ENCODE data around the gene OR10A4.

The OR10A4 gene

DNA sequence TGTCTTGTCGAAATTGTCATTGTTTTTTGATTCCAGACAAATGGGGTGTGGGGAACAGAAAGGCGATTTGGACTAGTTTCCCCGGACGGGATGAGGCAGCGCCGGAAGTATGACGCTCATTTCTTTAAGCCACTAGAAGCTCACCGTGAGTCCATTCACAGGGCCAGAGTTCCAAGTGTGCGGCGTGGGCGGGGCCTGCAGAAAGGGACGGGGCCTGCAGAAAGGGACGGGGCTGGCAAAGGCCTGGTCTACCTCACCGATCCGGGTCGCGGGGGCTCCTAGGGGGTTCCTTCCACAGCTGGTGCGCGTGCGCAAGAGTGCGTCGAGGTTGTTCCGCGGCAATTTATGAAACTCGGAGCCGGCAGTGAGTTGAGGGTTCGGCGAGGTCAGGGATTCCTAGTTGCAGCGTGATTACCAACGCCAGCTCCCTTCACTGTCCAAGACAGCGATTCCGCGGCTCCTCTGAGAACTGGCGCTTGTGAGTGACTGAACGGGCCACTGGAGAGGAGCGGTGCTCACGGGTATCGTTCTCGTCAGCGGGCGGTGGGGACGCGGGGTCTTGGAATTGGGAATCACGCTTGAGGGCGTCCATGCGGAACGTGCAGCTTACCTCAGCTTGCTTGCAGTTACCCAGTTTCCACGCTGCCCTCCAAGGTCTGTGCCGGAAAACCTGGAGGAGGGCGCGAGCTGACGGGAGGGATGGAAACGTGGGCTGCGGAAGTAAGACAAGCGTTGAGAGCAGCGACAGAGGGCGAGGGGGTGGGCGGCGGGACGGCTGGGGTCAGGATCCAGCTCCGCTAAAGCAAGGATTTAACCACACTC lies 50.0 kb downstream of the OR10A4 start, which contains the start of gene ZNF215 (continued):
- TF ChIP-seq ZBTB44 (tag by site-specific recombination; IDR thresholded peaks at IDR 0.05) (0 out of 2 replicates have a peak, but pooled peaks have one; percentile 21), ZNF341 (tag by site-specific recombination; IDR thresholded peaks at IDR 0.05; ENCODE audit: low read depth) (peak; percentile 40; the same call in 1 of the 2 replicates), ZNF521 (tag by site-specific recombination; IDR thresholded peaks at IDR 0.05) (no peak), ZNF660 (tag by site-specific recombination; IDR thresholded peaks at IDR 0.05) (peak; percentile 14; the same call in 1 of the 2 replicates), ZEB2 (tag by site-specific recombination; IDR thresholded peaks at IDR 0.05) (peak; percentile 51), SP2 (tag by site-specific recombination; IDR thresholded peaks at IDR 0.05) (peak; percentile 35), SP7 (tag by site-specific recombination; IDR thresholded peaks at IDR 0.05) (no peak; the same call in 1 of the 2 replicates), ELK4 (IDR thresholded peaks at IDR 0.05; ENCODE audit: borderline replicate concordance, low read depth, low read length) (peak; percentile 76; the same call in 1 of the 2 replicates), ZNF16 (tag by site-specific recombination; IDR thresholded peaks at IDR 0.05; ENCODE audit: low read depth) (no peak), ZXDB (tag by site-specific recombination; IDR thresholded peaks at IDR 0.05) (peak; percentile 30; the same call in 1 of the 2 replicates), ZFP69B (tag by site-specific recombination; IDR thresholded peaks at IDR 0.05) (0 out of 2 replicates have a peak, but pooled peaks have one; percentile 36), ZNF692 (tag by site-specific recombination; IDR thresholded peaks at IDR 0.05) (0 out of 2 replicates have a peak, but pooled peaks have one; percentile 32), ZBTB20 (tag by site-specific recombination; IDR thresholded peaks at IDR 0.05) (peak; percentile 65), GLIS2 (tag by site-specific recombination; IDR thresholded peaks at IDR 0.05) (peak; percentile 58; the same call in 1 of the 2 replicates), ZNF600 (tag by site-specific recombination; IDR thresholded peaks at IDR 0.05) (peak; percentile 90), ZNF394 (tag by site-specific recombination; IDR thresholded peaks at IDR 0.05; ENCODE audit: borderline replicate concordance) (peak; percentile 28; the same call in 1 of the 2 replicates), MZF1 (tag by site-specific recombination; IDR thresholded peaks at IDR 0.05; ENCODE audit: borderline replicate concordance) (no peak), ZBTB17 (tag by site-specific recombination; IDR thresholded peaks at IDR 0.05) (peak; percentile 76), KLF17 (tag by site-specific recombination; IDR thresholded peaks at IDR 0.05) (no peak), ZNF785 (tag by site-specific recombination; IDR thresholded peaks at IDR 0.05) (no peak), ZBTB48 (tag by site-specific recombination; IDR thresholded peaks at IDR 0.05) (peak; percentile 85), ZNF335 (tag by site-specific recombination; conservative IDR thresholded peaks at IDR 0.05) (peak; percentile 57)
- TF ChIP-seq, protein P1, sequence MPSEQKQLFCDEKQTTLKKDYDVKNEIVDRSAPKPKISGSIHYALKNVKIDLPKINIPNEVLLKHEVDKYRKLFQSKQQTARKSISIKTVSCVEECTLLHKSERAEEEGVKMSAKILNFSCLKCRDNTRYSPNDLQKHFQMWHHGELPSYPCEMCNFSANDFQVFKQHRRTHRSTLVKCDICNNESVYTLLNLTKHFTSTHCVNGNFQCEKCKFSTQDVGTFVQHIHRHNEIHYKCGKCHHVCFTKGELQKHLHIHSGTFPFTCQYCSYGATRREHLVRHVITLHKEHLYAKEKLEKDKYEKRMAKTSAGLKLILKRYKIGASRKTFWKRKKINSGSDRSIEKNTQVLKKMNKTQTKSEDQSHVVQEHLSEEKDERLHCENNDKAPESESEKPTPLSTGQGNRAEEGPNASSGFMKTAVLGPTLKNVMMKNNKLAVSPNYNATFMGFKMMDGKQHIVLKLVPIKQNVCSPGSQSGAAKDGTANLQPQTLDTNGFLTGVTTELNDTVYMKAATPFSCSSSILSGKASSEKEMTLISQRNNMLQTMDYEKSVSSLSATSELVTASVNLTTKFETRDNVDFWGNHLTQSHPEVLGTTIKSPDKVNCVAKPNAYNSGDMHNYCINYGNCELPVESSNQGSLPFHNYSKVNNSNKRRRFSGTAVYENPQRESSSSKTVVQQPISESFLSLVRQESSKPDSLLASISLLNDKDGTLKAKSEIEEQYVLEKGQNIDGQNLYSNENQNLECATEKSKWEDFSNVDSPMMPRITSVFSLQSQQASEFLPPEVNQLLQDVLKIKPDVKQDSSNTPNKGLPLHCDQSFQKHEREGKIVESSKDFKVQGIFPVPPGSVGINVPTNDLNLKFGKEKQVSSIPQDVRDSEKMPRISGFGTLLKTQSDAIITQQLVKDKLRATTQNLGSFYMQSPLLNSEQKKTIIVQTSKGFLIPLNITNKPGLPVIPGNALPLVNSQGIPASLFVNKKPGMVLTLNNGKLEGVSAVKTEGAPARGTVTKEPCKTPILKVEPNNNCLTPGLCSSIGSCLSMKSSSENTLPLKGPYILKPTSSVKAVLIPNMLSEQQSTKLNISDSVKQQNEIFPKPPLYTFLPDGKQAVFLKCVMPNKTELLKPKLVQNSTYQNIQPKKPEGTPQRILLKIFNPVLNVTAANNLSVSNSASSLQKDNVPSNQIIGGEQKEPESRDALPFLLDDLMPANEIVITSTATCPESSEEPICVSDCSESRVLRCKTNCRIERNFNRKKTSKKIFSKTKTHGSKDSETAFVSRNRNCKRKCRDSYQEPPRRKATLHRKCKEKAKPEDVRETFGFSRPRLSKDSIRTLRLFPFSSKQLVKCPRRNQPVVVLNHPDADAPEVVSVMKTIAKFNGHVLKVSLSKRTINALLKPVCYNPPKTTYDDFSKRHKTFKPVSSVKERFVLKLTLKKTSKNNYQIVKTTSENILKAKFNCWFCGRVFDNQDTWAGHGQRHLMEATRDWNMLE (tag by site-specific recombination; conservative IDR thresholded peaks at IDR 0.05; ENCODE audit: low read depth): peak; percentile 58; the same call in 1 of the 2 replicates
- TF ChIP-seq, protein P2, sequence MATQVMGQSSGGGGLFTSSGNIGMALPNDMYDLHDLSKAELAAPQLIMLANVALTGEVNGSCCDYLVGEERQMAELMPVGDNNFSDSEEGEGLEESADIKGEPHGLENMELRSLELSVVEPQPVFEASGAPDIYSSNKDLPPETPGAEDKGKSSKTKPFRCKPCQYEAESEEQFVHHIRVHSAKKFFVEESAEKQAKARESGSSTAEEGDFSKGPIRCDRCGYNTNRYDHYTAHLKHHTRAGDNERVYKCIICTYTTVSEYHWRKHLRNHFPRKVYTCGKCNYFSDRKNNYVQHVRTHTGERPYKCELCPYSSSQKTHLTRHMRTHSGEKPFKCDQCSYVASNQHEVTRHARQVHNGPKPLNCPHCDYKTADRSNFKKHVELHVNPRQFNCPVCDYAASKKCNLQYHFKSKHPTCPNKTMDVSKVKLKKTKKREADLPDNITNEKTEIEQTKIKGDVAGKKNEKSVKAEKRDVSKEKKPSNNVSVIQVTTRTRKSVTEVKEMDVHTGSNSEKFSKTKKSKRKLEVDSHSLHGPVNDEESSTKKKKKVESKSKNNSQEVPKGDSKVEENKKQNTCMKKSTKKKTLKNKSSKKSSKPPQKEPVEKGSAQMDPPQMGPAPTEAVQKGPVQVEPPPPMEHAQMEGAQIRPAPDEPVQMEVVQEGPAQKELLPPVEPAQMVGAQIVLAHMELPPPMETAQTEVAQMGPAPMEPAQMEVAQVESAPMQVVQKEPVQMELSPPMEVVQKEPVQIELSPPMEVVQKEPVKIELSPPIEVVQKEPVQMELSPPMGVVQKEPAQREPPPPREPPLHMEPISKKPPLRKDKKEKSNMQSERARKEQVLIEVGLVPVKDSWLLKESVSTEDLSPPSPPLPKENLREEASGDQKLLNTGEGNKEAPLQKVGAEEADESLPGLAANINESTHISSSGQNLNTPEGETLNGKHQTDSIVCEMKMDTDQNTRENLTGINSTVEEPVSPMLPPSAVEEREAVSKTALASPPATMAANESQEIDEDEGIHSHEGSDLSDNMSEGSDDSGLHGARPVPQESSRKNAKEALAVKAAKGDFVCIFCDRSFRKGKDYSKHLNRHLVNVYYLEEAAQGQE (tag by site-specific recombination; IDR thresholded peaks at IDR 0.05): 0 out of 2 replicates have a peak, but pooled peaks have one; percentile 10
